Stomach smooth muscle (tissue), 2 donors: ENCODE results near the gene ZNF644.
"Not testable (repeated sequence)": the region's sequence is repeated elsewhere in the genome, so short reads cannot be mapped to it uniquely, and the experiment has no call there.

ENCODE experiments used
- H3K27ac ChIP-seq: one replicate; pipeline ENCODE4 v1.7.0; 2013; ENCODE audit warnings: mild to moderate bottlenecking, low read length, inconsistent platforms
- H3K27me3 ChIP-seq, 2 donors: one replicate each; pipeline ENCODE4 v1.7.0; 2013; ENCODE audit warnings: low read length in 2 of 2; ENCODE audit not compliant: insufficient read depth in 2 of 2, control insufficient read depth in 1 of 2
- H3K36me3 ChIP-seq, 2 donors: one replicate each; pipeline ENCODE4 v1.7.0; 2013; ENCODE audit warnings: low read length in 2 of 2; ENCODE audit not compliant: control insufficient read depth in 2 of 2, insufficient read depth in 2 of 2
- H3K4me1 ChIP-seq: one replicate; pipeline ENCODE4 v1.7.0; 2013; ENCODE audit warnings: low read length; ENCODE audit not compliant: control insufficient read depth, insufficient read depth
- H3K4me3 ChIP-seq, 2 donors: one replicate each; pipeline ENCODE4 v1.7.0; 2013; ENCODE audit warnings: low read length in 2 of 2
- H3K9ac ChIP-seq, 2 donors: one replicate each; pipeline ENCODE4 v1.7.0; 2013; ENCODE audit warnings: low read length in 2 of 2, mild to moderate bottlenecking in 1 of 2
- H3K9me3 ChIP-seq, 2 donors: one replicate each; pipeline ENCODE4 v1.7.0; 2013; ENCODE audit warnings: low read length in 2 of 2; ENCODE audit not compliant: control insufficient read depth in 2 of 2
- donor health status: healthy.
- donor health status: Pancreatic carcinoma.

ZNF644 gene

GRCh38 chr1:90926971-90927370 is 94.9 kb downstream of the ZNF644 start:
- Histone ChIP-seq H3K27me3 (no peaks in the 10 kb centered on the region), H3K4me3 (no peak overlapping the region), H3K9ac (no peak overlapping the region), H3K4me1 (no peaks in the 10 kb centered on the region), H3K9me3 (no peaks in the 10 kb centered on the region), H3K27ac (no peak overlapping the region), H3K36me3 (peaks cover 0 to 3% of the 10 kb centered on the region in 2 donors)

GRCh38 chr1:90925928-90926869 is 95.6 kb downstream of the ZNF644 start:
- Histone ChIP-seq H3K27me3 (no peaks in the 10 kb centered on the region), H3K4me1 (no peaks in the 10 kb centered on the region), H3K36me3 (peaks cover 0 to 3% of the 10 kb centered on the region in 2 donors), H3K9me3 (no peaks in the 10 kb centered on the region), H3K9ac (no peak overlapping the region), H3K27ac (no peak overlapping the region), H3K4me3 (no peak overlapping the region)

- Histone ChIP-seq H3K4me1 (no peaks in the 10 kb centered on the region), H3K36me3 (peaks cover 0 to 3% of the 10 kb centered on the region in 2 donors), H3K27me3 (no peaks in the 10 kb centered on the region), H3K9ac (no peak overlapping the region), H3K27ac (no peak overlapping the region), H3K4me3 (no peak overlapping the region), H3K9me3 (no peaks in the 10 kb centered on the region)
Measured at GRCh38 chr1:90924982-90925381, 96.9 kb downstream of the ZNF644 start.

GRCh38 chr1:90922996-90923395 is 98.8 kb downstream of the ZNF644 start:
- Histone ChIP-seq H3K4me3 (no peak overlapping the region), H3K4me1 (no peaks in the 10 kb centered on the region), H3K9me3 (no peaks in the 10 kb centered on the region), H3K9ac (no peak overlapping the region), H3K27ac (no peak overlapping the region), H3K27me3 (no peaks in the 10 kb centered on the region), H3K36me3 (peaks cover 0 to 3% of the 10 kb centered on the region in 2 donors)

GRCh38 chr1:90922202-90922601 is 99.6 kb downstream of the ZNF644 start:
- Histone ChIP-seq H3K27ac (no peak overlapping the region), H3K27me3 (no peaks in the 10 kb centered on the region), H3K4me1 (no peaks in the 10 kb centered on the region), H3K9me3 (no peaks in the 10 kb centered on the region), H3K4me3 (no peak overlapping the region), H3K9ac (no peak overlapping the region), H3K36me3 (peaks cover 0 to 3% of the 10 kb centered on the region in 2 donors)

- H3K4me1 ChIP-seq = no peaks in the 10 kb centered on the region
- no peaks in the 10 kb centered on the region for H3K27me3 ChIP-seq
- H3K9ac ChIP-seq = no peak overlapping the region
- H3K27ac ChIP-seq = no peak overlapping the region
- peaks cover 0 to 2% of the 10 kb centered on the region in 2 donors for H3K36me3 ChIP-seq
- H3K4me3 ChIP-seq = no peak overlapping the region
- H3K9me3 ChIP-seq = no peaks in the 10 kb centered on the region
Measured at GRCh38 chr1:90919900-90920299, 101.9 kb downstream of the ZNF644 start.

- no peaks in the 10 kb centered on the region for H3K4me1 ChIP-seq
- no peak overlapping the region for H3K4me3 ChIP-seq
- peaks cover 2 to 3% of the 10 kb centered on the region in 2 donors for H3K36me3 ChIP-seq
- H3K9ac ChIP-seq = no peak overlapping the region
- no peaks in the 10 kb centered on the region for H3K9me3 ChIP-seq
- no peak overlapping the region for H3K27ac ChIP-seq
- no peaks in the 10 kb centered on the region for H3K27me3 ChIP-seq
Measured at GRCh38 chr1:90919190-90919719, 102.6 kb downstream of the ZNF644 start.

- Histone ChIP-seq H3K36me3 (peaks cover 0 to 5% of the 10 kb centered on the region in 2 donors), H3K27ac (no peak overlapping the region), H3K4me3 (no peak overlapping the region), H3K27me3 (no peaks in the 10 kb centered on the region), H3K9me3 (no peaks in the 10 kb centered on the region), H3K4me1 (no peaks in the 10 kb centered on the region), H3K9ac (no peak overlapping the region)
Measured at GRCh38 chr1:90911353-90911752, 110.5 kb downstream of the ZNF644 start.

- no peak overlapping the region for H3K27ac ChIP-seq
- H3K27me3 ChIP-seq = no peaks in the 10 kb centered on the region
- no peaks in the 10 kb centered on the region for H3K9me3 ChIP-seq
- no peaks in the 10 kb centered on the region for H3K4me1 ChIP-seq
- no peak overlapping the region for H3K9ac ChIP-seq
- H3K4me3 ChIP-seq = no peak overlapping the region
- peaks cover 0 to 4% of the 10 kb centered on the region in 2 donors for H3K36me3 ChIP-seq
Measured at GRCh38 chr1:90902672-90903071, 119.2 kb downstream of the ZNF644 start.

- Histone ChIP-seq H3K27ac (no peak overlapping the region), H3K9me3 (no peaks in the 10 kb centered on the region), H3K27me3 (no peaks in the 10 kb centered on the region), H3K36me3 (peaks cover 0 to 6% of the 10 kb centered on the region in 2 donors), H3K4me1 (no peaks in the 10 kb centered on the region), H3K4me3 (no peak overlapping the region), H3K9ac (no peak overlapping the region)
Measured at GRCh38 chr1:90899263-90899662, 122.6 kb downstream of the ZNF644 start.

GRCh38 chr1:90893679-90894078 is 128.2 kb downstream of the ZNF644 start:
- H3K9ac ChIP-seq, H3K27ac ChIP-seq, H3K27me3 ChIP-seq, H3K36me3 ChIP-seq, H3K4me1 ChIP-seq, H3K9me3 ChIP-seq, H3K4me3 ChIP-seq: not testable (repeated sequence)
